Large intestine (tissue), 3 donors: Measurements from ENCODE around the gene ZC3H18. TPM values are rescaled to one million over a fixed set of nuclear protein-coding genes. Genes with fewer than 3 reads are reported as not detected.

Experiments used
- DNase-seq, 2 donors: peaks; one replicate each; pipeline versions ENCODE4 v3.0.0 to v3.0.0-alpha.2; 2013
- H3K27ac ChIP-seq: one replicate; pipeline ENCODE4 v1.5.1; 2013; ENCODE audit warnings: low read length
- H3K27me3 ChIP-seq: 2 replicates; pipeline ENCODE4 v1.6.1; 2013; ENCODE audit warnings: low read length; ENCODE audit not compliant: control insufficient read depth, insufficient read depth
- H3K36me3 ChIP-seq: 2 replicates; pipeline ENCODE4 v1.6.1; 2013; ENCODE audit warnings: low read length; ENCODE audit not compliant: control insufficient read depth, insufficient read depth
- H3K4me1 ChIP-seq: one replicate; pipeline ENCODE4 v1.6.1; 2013; ENCODE audit warnings: low read length; ENCODE audit not compliant: control insufficient read depth, insufficient read depth
- H3K4me3 ChIP-seq: one replicate; pipeline ENCODE4 v1.5.1; 2013; ENCODE audit warnings: low read length
- H3K9me3 ChIP-seq: one replicate; pipeline ENCODE4 v1.6.1; 2013; ENCODE audit warnings: mild to moderate bottlenecking, low read depth, low read length, moderate library complexity; ENCODE audit not compliant: control insufficient read depth
- WGBS: methylation state at CpG from one replicate; pipeline ENCODE4 v1.1.5; 2013; ENCODE audit warnings: low lambda C conversion rate; ENCODE audit not compliant: insufficient coverage; 5-methylcytosine and 5-hydroxymethylcytosine counted together
- polyA plus RNA-seq: library from polyadenylated mRNA; unstranded; fragments of 120-200 nt; gene quantifications from one replicate; pipeline ENCODE4 v1.2.1, GENCODE V29; 2013

The ZC3H18 gene
- polyA plus RNA-seq, 1 donor: 34.3 TPM

DNA sequence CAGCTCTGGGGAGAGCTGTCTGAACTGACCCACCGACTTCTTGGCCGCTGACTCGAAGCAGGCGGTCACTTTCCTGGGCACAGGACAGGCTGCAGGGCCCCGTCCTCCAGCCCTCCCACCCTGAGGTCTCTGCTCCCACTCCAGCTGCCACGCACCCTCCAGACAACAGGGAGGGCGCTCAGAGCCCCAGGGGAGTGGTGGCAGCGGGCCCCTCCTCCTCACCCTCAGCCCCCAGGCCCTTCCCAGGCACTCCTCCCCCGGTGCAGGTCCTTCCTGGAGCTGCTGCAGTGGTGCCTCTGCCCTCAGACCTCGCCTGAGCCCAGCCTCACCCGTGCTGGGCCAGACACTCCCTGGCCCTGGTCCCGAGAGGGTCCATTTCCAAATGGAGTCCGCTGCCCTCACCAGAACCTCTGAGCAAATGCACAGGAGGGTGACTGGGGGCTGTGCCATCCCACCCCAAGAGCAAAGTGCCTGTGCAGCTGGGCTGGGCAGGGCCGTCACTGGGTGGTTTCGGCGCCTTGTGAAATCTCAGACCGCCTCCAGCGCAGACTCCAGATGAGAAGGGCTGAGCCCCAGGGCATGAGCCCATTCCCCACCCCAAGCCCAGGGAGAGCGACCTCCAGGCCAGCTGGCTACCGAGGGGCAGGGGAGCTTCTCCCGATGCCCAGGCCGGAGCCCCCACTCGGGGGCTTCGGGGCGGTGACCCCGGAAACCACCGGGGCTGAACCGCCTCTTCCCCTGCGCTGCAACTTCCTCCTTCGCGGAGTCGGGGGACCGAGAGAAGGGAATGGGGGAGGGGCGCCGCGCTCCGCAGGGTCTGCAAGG lies 79.9 kb downstream of the ZC3H18 start:
- DNase-seq: peak in 1 of 2 donors; percentile 72
- H3K9me3 ChIP-seq: peaks cover 9% of the 10 kb centered on the region
- H3K36me3 ChIP-seq: peaks cover 26% of the 10 kb centered on the region
- no peaks in the 10 kb centered on the region for H3K27me3 ChIP-seq
- H3K27ac ChIP-seq: peak overlapping the region; percentile 66
- peak overlapping the region; percentile 81 for H3K4me3 ChIP-seq
- H3K4me1 ChIP-seq: peaks cover 22% of the 10 kb centered on the region
- WGBS: no CpG with 5 or more reads among the region's 37 CpGs

- Histone ChIP-seq H3K27me3 (no peaks in the 10 kb centered on the region), H3K9me3 (peaks cover 4% of the 10 kb centered on the region), H3K4me1 (peaks cover 22% of the 10 kb centered on the region), H3K36me3 (peaks cover 28% of the 10 kb centered on the region), H3K27ac (peak within 1 kb of the TSS; percentile 70), H3K4me3 (peak within 1 kb of the TSS; percentile 81)
- peak; percentile 55 to 82 for DNase-seq
- WGBS: no CpG with 5 or more reads among the region's 41 CpGs
These were observed 80.6 kb downstream of the ZC3H18 start, which contains the start of gene CYBA for GRCh38 chr16:88650749-88651275. Gene CYBA, minus strand, starts transcription at chr16:88651053. Its CDS starts 40 bp downstream, at chr16:88651013.

GRCh38 chr16:88651276-88651988 lies 81.2 kb downstream of the ZC3H18 start:
- peaks cover 28% of the 10 kb centered on the region for H3K36me3 ChIP-seq

DNA sequence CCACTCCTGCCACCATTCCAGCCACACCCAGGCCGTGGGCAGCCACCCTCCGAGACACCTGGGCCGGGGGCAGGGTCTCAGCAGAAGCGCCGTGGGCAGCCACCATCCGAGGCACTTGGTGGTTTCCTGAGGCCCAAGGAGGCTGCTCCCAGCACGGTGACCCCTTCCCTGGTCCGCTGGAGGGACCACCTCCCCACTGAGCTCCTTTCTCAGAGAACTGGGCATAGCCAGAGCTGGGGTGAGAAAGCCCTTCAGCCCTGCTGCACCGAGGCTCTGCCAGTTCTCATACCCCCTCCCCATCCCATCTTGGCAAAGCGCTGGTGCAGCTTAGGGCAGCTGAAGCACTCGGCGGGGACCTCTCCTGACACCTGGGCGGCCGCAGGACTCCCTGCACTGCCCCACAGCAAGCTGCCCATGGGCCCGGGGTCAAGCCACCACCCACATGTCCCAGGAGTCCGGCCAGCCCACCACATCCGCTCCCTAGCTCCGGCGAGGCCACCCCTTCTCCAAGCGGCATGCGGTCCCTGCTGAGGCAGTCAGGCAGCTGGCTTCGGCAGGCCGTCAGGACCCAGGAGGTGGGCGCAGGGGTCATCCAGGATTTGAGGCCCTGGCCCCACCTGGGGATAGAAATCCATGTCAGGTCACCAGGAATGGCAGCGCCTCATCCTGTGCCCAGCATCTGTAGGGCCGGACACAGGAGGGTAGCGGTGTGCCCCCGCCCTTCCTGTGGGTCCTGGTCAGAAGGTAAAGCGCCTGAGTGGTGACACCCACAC lies 82.0 kb downstream of the ZC3H18 start:
- DNase-seq: no peak
- Histone ChIP-seq H3K27ac (peak overlapping the region; percentile 53), H3K4me3 (no peak overlapping the region), H3K4me1 (peaks cover 22% of the 10 kb centered on the region), H3K36me3 (peaks cover 34% of the 10 kb centered on the region), H3K9me3 (no peaks in the 10 kb centered on the region), H3K27me3 (no peaks in the 10 kb centered on the region)
- WGBS: no CpG with 5 or more reads among the region's 29 CpGs

More at GRCh38 chr16:88651276-88651988, 81.2 kb downstream of the ZC3H18 start:
- DNase-seq: peak; percentile 70 to 91
- H3K4me1 ChIP-seq: peaks cover 22% of the 10 kb centered on the region
- peak overlapping the region; percentile 81 for H3K4me3 ChIP-seq
- H3K27ac ChIP-seq: peak overlapping the region; percentile 70
- H3K9me3 ChIP-seq: peaks cover 3% of the 10 kb centered on the region
- no CpG with 5 or more reads among the region's 24 CpGs for WGBS
- H3K27me3 ChIP-seq: no peaks in the 10 kb centered on the region

- Histone ChIP-seq H3K27me3 (no peaks in the 10 kb centered on the region), H3K27ac (no peak overlapping the region), H3K9me3 (no peaks in the 10 kb centered on the region), H3K36me3 (peaks cover 37% of the 10 kb centered on the region), H3K4me1 (peaks cover 22% of the 10 kb centered on the region), H3K4me3 (no peak overlapping the region)
- DNase-seq: no peak
- no CpG with 5 or more reads among the region's 8 CpGs for WGBS
These were observed 82.5 kb downstream of the ZC3H18 start for GRCh38 chr16:88652762-88653063.

GRCh38 chr16:88653101-88653500 lies 82.9 kb downstream of the ZC3H18 start:
- Histone ChIP-seq H3K27ac (no peak overlapping the region), H3K9me3 (no peaks in the 10 kb centered on the region), H3K36me3 (peaks cover 38% of the 10 kb centered on the region), H3K27me3 (no peaks in the 10 kb centered on the region), H3K4me1 (peaks cover 22% of the 10 kb centered on the region), H3K4me3 (no peak overlapping the region)
- no CpG with 5 or more reads among the region's 13 CpGs for WGBS
- DNase-seq: no peak

GRCh38 chr16:88653596-88654362 lies 83.6 kb downstream of the ZC3H18 start:
- Histone ChIP-seq H3K27ac (no peak overlapping the region), H3K36me3 (peaks cover 39% of the 10 kb centered on the region), H3K27me3 (no peaks in the 10 kb centered on the region), H3K4me1 (peaks cover 22% of the 10 kb centered on the region), H3K9me3 (no peaks in the 10 kb centered on the region), H3K4me3 (no peak overlapping the region)
- WGBS: no CpG with 5 or more reads among the region's 32 CpGs
- no peak for DNase-seq

- Histone ChIP-seq H3K4me3 (no peak overlapping the region), H3K36me3 (peaks cover 39% of the 10 kb centered on the region), H3K27me3 (no peaks in the 10 kb centered on the region), H3K4me1 (peaks cover 16% of the 10 kb centered on the region), H3K27ac (no peak overlapping the region), H3K9me3 (no peaks in the 10 kb centered on the region)
- DNase-seq: no peak
- 100% methylated on average over 1 of the region's 28 CpGs for WGBS
These were observed 84.3 kb downstream of the ZC3H18 start for GRCh38 chr16:88654363-88655052.

- Histone ChIP-seq H3K27me3 (no peaks in the 10 kb centered on the region), H3K4me1 (peaks cover 9% of the 10 kb centered on the region), H3K4me3 (no peak overlapping the region), H3K9me3 (no peaks in the 10 kb centered on the region), H3K36me3 (peaks cover 39% of the 10 kb centered on the region), H3K27ac (no peak overlapping the region)
- 100% methylated on average over 4 of the region's 50 CpGs for WGBS
- no peak for DNase-seq
These were observed 85.0 kb downstream of the ZC3H18 start for GRCh38 chr16:88655053-88655732.
